Hepatocyte (in vitro differentiated cells): Measurements from ENCODE around the gene WDR90. TPM values are rescaled to one million over a fixed set of nuclear protein-coding genes. Genes with fewer than 3 reads are reported as not detected.

Source experiments
- DNase-seq: peaks from one replicate; pipeline ENCODE4 v3.0.0-alpha.2; 2016; ENCODE audit warnings: low spot score
- H2AFZ ChIP-seq: fragments of 200-600 bp; sonication (generic); 2 replicates; pipeline ENCODE4 v1.6.0; 2016; ENCODE audit warnings: antibody characterized with exemption, mild to moderate bottlenecking
- H3K27ac ChIP-seq: fragments of 200-600 bp; sonication (generic); 2 replicates; pipeline ENCODE4 v1.5.1; 2016; ENCODE audit warnings: mild to moderate bottlenecking
- H3K27me3 ChIP-seq: fragments of 200-600 bp; sonication (generic); 2 replicates; pipeline ENCODE4 v1.6.1; 2016
- H3K36me3 ChIP-seq: fragments of 200-600 bp; sonication (generic); replicated peaks from 2 replicates; pipeline ENCODE4 v1.5.1; 2016; ENCODE audit warnings: low read depth; ENCODE audit not compliant: insufficient read depth
- H3K4me1 ChIP-seq: fragments of 200-600 bp; sonication (generic); 2 replicates; pipeline ENCODE4 v1.5.1; 2016; ENCODE audit warnings: mild to moderate bottlenecking, moderate library complexity; ENCODE audit not compliant: insufficient read depth
- H3K4me2 ChIP-seq: fragments of 200-600 bp; sonication (generic); 2 replicates; pipeline ENCODE4 v1.6.0; 2016
- H3K4me3 ChIP-seq: fragments of 200-600 bp; sonication (generic); 2 replicates; pipeline ENCODE4 v1.5.1; 2016; ENCODE audit warnings: mild to moderate bottlenecking
- H3K79me2 ChIP-seq: fragments of 200-600 bp; sonication (generic); 2 replicates; pipeline ENCODE4 v1.6.0; 2017; ENCODE audit warnings: mild to moderate bottlenecking
- H3K9me2 ChIP-seq: fragments of 200-600 bp; sonication (generic); replicated peaks from 2 replicates; pipeline ENCODE4 v1.6.0; 2017; ENCODE audit warnings: mild to moderate bottlenecking; ENCODE audit not compliant: insufficient read depth
- H3K9me3 ChIP-seq: fragments of 200-600 bp; sonication (generic); 2 replicates; pipeline ENCODE4 v1.5.1; 2016; ENCODE audit warnings: low read depth, mild to moderate bottlenecking
- H4K20me1 ChIP-seq: fragments of 200-600 bp; sonication (generic); 2 replicates; pipeline ENCODE4 v1.6.0; 2016; ENCODE audit warnings: mild to moderate bottlenecking; ENCODE audit not compliant: insufficient read depth, poor library complexity, severe bottlenecking
- CTCF ChIP-seq: fragments of 200-600 bp; sonication (generic); IDR thresholded peaks from 2 replicates; pipeline ENCODE4 v1.5.1; 2016; ENCODE audit warnings: antibody characterized with exemption, mild to moderate bottlenecking; ENCODE audit not compliant: poor library complexity
- EZH2 ChIP-seq: fragments of 200-600 bp; sonication (generic); IDR thresholded peaks from 2 replicates; pipeline ENCODE4 v1.6.1; 2016; ENCODE audit warnings: antibody characterized with exemption, mild to moderate bottlenecking, borderline replicate concordance
- EZH2phosphoT487 ChIP-seq: fragments of 200-600 bp; sonication (generic); IDR thresholded peaks from one replicate; pipeline ENCODE4 v1.6.1; 2018; ENCODE audit warnings: antibody characterized with exemption, mild to moderate bottlenecking, low read depth, moderate library complexity; ENCODE audit not compliant: unreplicated experiment, severe bottlenecking
- WGBS: methylation state at CpG from one replicate; pipeline ENCODE4 v1.1.6; 2016; ENCODE audit warnings: low lambda C conversion rate; ENCODE audit errors: missing lambda C conversion rate; 5-methylcytosine and 5-hydroxymethylcytosine counted together
- polyA plus RNA-seq: library from polyadenylated mRNA; unstranded; fragments of >200 nt; fragmentation: Nextera tagmentation; extraction: Ambion mirVana; gene quantifications from 2 replicates; pipeline ENCODE4 v1.2.1, GENCODE V29; 2016
- total RNA-seq: library from RNA; depleted of rRNA; stranded (reverse); fragments of >200 nt; gene quantifications from 2 replicates; pipeline ENCODE4 v1.2.3, GENCODE V29; 2014

Gene WDR90
- total and polyA plus RNA-seq, 2 experiments from 2014 or later: 14.4 to 25.1 TPM

- H3K9me2 ChIP-seq: no peaks in the 10 kb centered on the region
- H3K79me2 ChIP-seq: no peaks in the 10 kb centered on the region
- no peak overlapping the region for H2AFZ ChIP-seq
- H3K9me3 ChIP-seq: no peaks in the 10 kb centered on the region
- WGBS: 47% methylated on average over 22 of the region's 43 CpGs
- H4K20me1 ChIP-seq: no peaks in the 10 kb centered on the region
- H3K4me3 ChIP-seq: no peak overlapping the region
- no peak overlapping the region for H3K4me2 ChIP-seq
- H3K27ac ChIP-seq: no peak overlapping the region
- TF ChIP-seq CTCF: peak; percentile 37
- no peak for TF ChIP-seq EZH2
- TF ChIP-seq EZH2phosphoT487: no peak
- DNase-seq: peak; percentile 86
- H3K4me1 ChIP-seq: peaks cover 3% of the 10 kb centered on the region
- no peaks in the 10 kb centered on the region for H3K36me3 ChIP-seq
- no peaks in the 10 kb centered on the region for H3K27me3 ChIP-seq
These were observed 11.5 kb downstream of the WDR90 start for GRCh38 chr16:660459-661183.

DNA sequence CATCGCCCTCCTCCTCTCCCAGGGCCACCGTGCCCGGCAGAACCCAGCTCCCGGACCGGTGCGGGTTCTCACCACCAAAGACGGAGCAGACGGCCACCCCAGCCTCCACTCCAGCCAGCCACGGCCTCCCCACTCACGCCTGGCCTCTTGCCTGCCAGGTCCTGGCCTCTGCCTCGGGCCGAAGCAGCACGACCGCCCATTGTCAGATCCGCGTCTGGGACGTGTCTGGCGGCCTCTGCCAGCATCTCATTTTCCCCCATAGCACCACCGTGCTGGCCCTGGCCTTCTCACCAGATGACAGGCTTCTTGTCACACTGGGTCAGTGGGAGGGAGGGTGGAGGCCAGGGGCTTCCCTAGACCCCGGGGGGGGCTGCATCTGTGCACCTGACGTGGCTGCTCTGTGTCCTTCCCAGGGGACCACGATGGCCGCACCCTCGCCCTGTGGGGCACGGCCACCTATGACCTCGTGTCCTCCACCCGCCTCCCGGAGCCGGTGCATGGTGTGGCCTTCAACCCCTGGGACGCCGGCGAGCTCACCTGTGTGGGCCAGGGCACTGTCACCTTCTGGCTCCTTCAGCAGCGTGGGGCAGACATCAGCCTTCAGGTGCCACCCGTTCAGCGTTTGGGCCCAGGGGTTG, 12.1 kb downstream of the WDR90 start:
- Histone ChIP-seq H4K20me1 (no peaks in the 10 kb centered on the region), H3K27ac (no peak overlapping the region), H3K27me3 (no peaks in the 10 kb centered on the region), H3K36me3 (no peaks in the 10 kb centered on the region), H3K9me3 (no peaks in the 10 kb centered on the region), H3K4me2 (no peak overlapping the region), H3K4me1 (peaks cover 3% of the 10 kb centered on the region), H3K9me2 (no peaks in the 10 kb centered on the region), H3K4me3 (no peak overlapping the region), H2AFZ (no peak overlapping the region), H3K79me2 (no peaks in the 10 kb centered on the region)
- TF ChIP-seq EZH2phosphoT487: no peak
- no peak for TF ChIP-seq EZH2
- TF ChIP-seq CTCF: no peak
- WGBS: 85% methylated on average over 31 of the region's 35 CpGs
- no peak for DNase-seq

DNA sequence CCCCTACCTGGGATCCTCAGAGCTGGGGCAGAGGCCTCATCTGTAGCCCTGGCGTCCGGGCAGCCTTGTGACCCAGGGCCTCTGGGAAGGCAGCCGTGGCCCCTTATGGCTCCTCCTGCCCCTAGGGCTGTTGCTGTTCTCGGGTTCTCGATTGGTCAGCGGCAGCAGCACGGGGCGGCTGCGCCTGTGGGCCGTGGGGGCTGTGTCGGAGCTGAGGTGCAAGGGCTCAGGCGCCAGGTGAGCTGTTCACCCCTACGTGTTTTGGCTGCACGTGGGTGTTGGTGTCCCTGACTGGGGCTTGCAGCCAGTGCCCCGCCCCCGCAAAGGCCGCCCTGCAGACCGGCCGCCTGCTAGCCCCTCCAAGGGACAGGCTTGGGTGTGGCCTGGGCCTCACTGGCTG, 12.9 kb downstream of the WDR90 start:
- Histone ChIP-seq H2AFZ (no peak overlapping the region), H3K79me2 (no peaks in the 10 kb centered on the region), H3K36me3 (no peaks in the 10 kb centered on the region), H3K27ac (no peak overlapping the region), H3K9me3 (no peaks in the 10 kb centered on the region), H3K4me2 (no peak overlapping the region), H3K4me3 (no peak overlapping the region), H4K20me1 (no peaks in the 10 kb centered on the region), H3K4me1 (peaks cover 3% of the 10 kb centered on the region), H3K9me2 (no peaks in the 10 kb centered on the region), H3K27me3 (no peaks in the 10 kb centered on the region)
- TF ChIP-seq EZH2 (no peak), EZH2phosphoT487 (no peak), CTCF (no peak)
- WGBS: 98% methylated on average over 19 of the region's 19 CpGs
- DNase-seq: no peak
